ENCODE results near the gene CNPPD1. TPM values are rescaled to one million over a fixed set of nuclear protein-coding genes. Genes with fewer than 3 reads are reported as not detected.

Gene CNPPD1
- total and polyA plus RNA-seq, 4 donors = 27.5 to 66.9 (median 48.6) TPM

- H3K9me3 ChIP-seq (ENCODE audit: control insufficient read depth in 4 of 4, insufficient read depth in 3 of 4, low read length in 3 of 4) = no peaks in the 10 kb centered on the region
- peaks cover 4 to 45% (median 34%) of the 10 kb centered on the region in 4 donors for H3K36me3 ChIP-seq (ENCODE audit: control insufficient read depth in 4 of 4, insufficient read depth in 4 of 4, low read length in 4 of 4)
- no peaks in the 10 kb centered on the region for H3K27me3 ChIP-seq (ENCODE audit: control insufficient read depth in 3 of 3, insufficient read depth in 3 of 3, low read length in 2 of 3)
- TF ChIP-seq CTCF (IDR thresholded peaks at IDR 0.05; ENCODE audit: control extremely low read depth, extremely low read depth) = no peak
- peaks cover 0 to 15% (median 5%) of the 10 kb centered on the region in 5 donors for H3K4me1 ChIP-seq (ENCODE audit: control insufficient read depth in 5 of 5, insufficient read depth in 5 of 5, low read length in 5 of 5)
- DNase-seq (no peak), ATAC-seq (ENCODE audit: insufficient read depth, low FRiP score) (no peak)
- H3K27ac ChIP-seq (ENCODE audit: low read depth in 1 of 2, low read length in 1 of 2) = no peak overlapping the region
- WGBS, 2 donors = 81 to 96% methylated on average over 10 of the region's 10 CpGs
- H3K9ac ChIP-seq (ENCODE audit: insufficient read depth in 1 of 2, low read length in 2 of 2) = no peak overlapping the region
- no peak overlapping the region for H3K4me3 ChIP-seq
Observed at GRCh38 chr2:219213486-219214071, 36.9 kb upstream of the CNPPD1 start.

- DNase-seq (no peak), ATAC-seq (ENCODE audit: insufficient read depth, low FRiP score) (no peak)
- H3K4me3 ChIP-seq = no peak overlapping the region
- peaks cover 4 to 51% (median 37%) of the 10 kb centered on the region in 4 donors for H3K36me3 ChIP-seq (ENCODE audit: control insufficient read depth in 4 of 4, insufficient read depth in 4 of 4, low read length in 4 of 4)
- H3K9ac ChIP-seq (ENCODE audit: insufficient read depth in 1 of 2, low read length in 2 of 2) = no peak overlapping the region
- H3K9me3 ChIP-seq (ENCODE audit: control insufficient read depth in 4 of 4, insufficient read depth in 3 of 4, low read length in 3 of 4) = no peaks in the 10 kb centered on the region
- WGBS, 2 donors = 75 to 83% methylated on average over 8 of the region's 8 CpGs
- H3K27ac ChIP-seq (ENCODE audit: low read depth in 1 of 2, low read length in 1 of 2) = no peak overlapping the region
- TF ChIP-seq CTCF (IDR thresholded peaks at IDR 0.05; ENCODE audit: control extremely low read depth, extremely low read depth) = no peak
- H3K27me3 ChIP-seq (ENCODE audit: control insufficient read depth in 3 of 3, insufficient read depth in 3 of 3, low read length in 2 of 3) = no peaks in the 10 kb centered on the region
- H3K4me1 ChIP-seq (ENCODE audit: control insufficient read depth in 5 of 5, insufficient read depth in 5 of 5, low read length in 5 of 5) = peaks cover 0 to 15% (median 7%) of the 10 kb centered on the region in 5 donors
Observed at GRCh38 chr2:219213026-219213415, 36.3 kb upstream of the CNPPD1 start.

- Histone ChIP-seq H3K27me3 (ENCODE audit: control insufficient read depth in 3 of 3, insufficient read depth in 3 of 3, low read length in 2 of 3) (no peaks in the 10 kb centered on the region), H3K9me3 (ENCODE audit: control insufficient read depth in 4 of 4, insufficient read depth in 3 of 4, low read length in 3 of 4) (no peaks in the 10 kb centered on the region), H3K4me3 (no peak overlapping the region), H3K27ac (ENCODE audit: low read depth in 1 of 2, low read length in 1 of 2) (no peak overlapping the region), H3K9ac (ENCODE audit: insufficient read depth in 1 of 2, low read length in 2 of 2) (no peak overlapping the region), H3K36me3 (ENCODE audit: control insufficient read depth in 4 of 4, insufficient read depth in 4 of 4, low read length in 4 of 4) (peaks cover 4 to 43% (median 34%) of the 10 kb centered on the region in 4 donors), H3K4me1 (ENCODE audit: control insufficient read depth in 5 of 5, insufficient read depth in 5 of 5, low read length in 5 of 5) (peaks cover 0 to 20% (median 12%) of the 10 kb centered on the region in 5 donors)
- no peak for TF ChIP-seq CTCF (IDR thresholded peaks at IDR 0.05; ENCODE audit: control extremely low read depth, extremely low read depth)
- ATAC-seq (ENCODE audit: insufficient read depth, low FRiP score) = no peak
- no peak for DNase-seq
- WGBS, 2 donors = 81 to 90% methylated on average over 9 of the region's 9 CpGs
Observed at GRCh38 chr2:219210886-219211362, 34.2 kb upstream of the CNPPD1 start.
